ENCODE measurements around the gene LGALS9C.
"Not testable (repeated sequence)": the region's sequence is repeated elsewhere in the genome, so short reads cannot be mapped to it uniquely, and the experiment has no call there.

DNA sequence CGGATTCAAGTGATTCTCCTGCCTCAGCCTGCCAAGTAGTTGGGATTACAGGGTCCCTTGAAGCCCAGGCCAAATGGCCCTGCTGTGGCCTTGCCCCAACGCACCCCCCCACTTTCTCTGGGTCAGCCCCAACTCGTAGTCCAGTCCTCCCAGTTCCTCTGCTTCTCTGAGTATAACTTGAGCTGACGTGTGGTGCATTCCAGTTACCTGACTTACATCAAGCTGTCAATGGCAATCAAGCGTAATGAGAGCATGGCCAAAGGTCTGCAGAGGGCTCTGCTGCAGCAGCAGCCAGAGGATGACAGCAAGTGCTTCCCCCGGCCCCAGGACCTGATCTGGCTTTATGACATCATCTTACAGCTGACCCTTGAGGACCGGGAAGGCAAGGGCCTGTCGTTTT lies 50.8 kb downstream of the LGALS9C start:
- TF ChIP-seq, protein P1, sequence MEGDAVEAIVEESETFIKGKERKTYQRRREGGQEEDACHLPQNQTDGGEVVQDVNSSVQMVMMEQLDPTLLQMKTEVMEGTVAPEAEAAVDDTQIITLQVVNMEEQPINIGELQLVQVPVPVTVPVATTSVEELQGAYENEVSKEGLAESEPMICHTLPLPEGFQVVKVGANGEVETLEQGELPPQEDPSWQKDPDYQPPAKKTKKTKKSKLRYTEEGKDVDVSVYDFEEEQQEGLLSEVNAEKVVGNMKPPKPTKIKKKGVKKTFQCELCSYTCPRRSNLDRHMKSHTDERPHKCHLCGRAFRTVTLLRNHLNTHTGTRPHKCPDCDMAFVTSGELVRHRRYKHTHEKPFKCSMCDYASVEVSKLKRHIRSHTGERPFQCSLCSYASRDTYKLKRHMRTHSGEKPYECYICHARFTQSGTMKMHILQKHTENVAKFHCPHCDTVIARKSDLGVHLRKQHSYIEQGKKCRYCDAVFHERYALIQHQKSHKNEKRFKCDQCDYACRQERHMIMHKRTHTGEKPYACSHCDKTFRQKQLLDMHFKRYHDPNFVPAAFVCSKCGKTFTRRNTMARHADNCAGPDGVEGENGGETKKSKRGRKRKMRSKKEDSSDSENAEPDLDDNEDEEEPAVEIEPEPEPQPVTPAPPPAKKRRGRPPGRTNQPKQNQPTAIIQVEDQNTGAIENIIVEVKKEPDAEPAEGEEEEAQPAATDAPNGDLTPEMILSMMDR (IDR thresholded peaks at IDR 0.05): not testable (repeated sequence)
- TF ChIP-seq POLR2A (IDR thresholded peaks at IDR 0.05): not testable (repeated sequence)

Measured in stomach (tissue), 4 donors.